GM12878 (cell line): ENCODE data around the gene FBLIM1. TPM values are rescaled to one million over a fixed set of nuclear protein-coding genes. Genes with fewer than 3 reads are reported as not detected.
"Not testable (repeated sequence)": the region's sequence is repeated elsewhere in the genome, so short reads cannot be mapped to it uniquely, and the experiment has no call there.

Experiments
- ATAC-seq: fragments of 200-7000 bp; cut with Tn5 transposase; 3 replicates; pipeline ENCODE4 v1.9.1; 2020; ENCODE audit warnings: mild to moderate bottlenecking, moderate library complexity
- BruUV-seq: library from RNA; stranded (reverse); fragments of 400-500 nt; replicated peaks from 2 replicates; lab custom pipeline; 2021; lab: Mats Ljungman, UMichigan
- CTCF ChIA-PET: fragments of 300-600 bp; sonication (Branson Sonifier 250); formaldehyde crosslinking; extraction: SDS; loops from one replicate; lab custom pipeline; 2021; ENCODE audit warnings: inconsistent platforms; lab: Yijun Ruan, JAX
- POLR2A ChIA-PET: fragments of 350-600 bp; formaldehyde crosslinking; extraction: SDS; loops from one replicate; lab custom pipeline; 2021; ENCODE audit warnings: inconsistent platforms; lab: Charles Lee
- RAD21 ChIA-PET: fragments of 300-600 bp; sonication (Branson Sonifier 250); formaldehyde crosslinking; loops from one replicate; lab custom pipeline; 2023; ENCODE audit warnings: antibody characterized with exemption; ENCODE audit not compliant: unreplicated experiment; lab: Charles Lee
- SMC1A ChIA-PET: fragments of 300-600 bp; sonication (Branson Sonifier 250); formaldehyde crosslinking; loops from one replicate; lab custom pipeline; 2023; ENCODE audit not compliant: unreplicated experiment, uncharacterized antibody; lab: Charles Lee
- DNase-seq: peaks from one replicate; pipeline ENCODE4 v3.0.0-alpha.2; 2011; ENCODE audit warnings: low read depth, low spot score
- FAIRE-seq: peaks from 3 replicates; lab custom pipeline; 2011; peaks lifted over from hg19 to GRCh38; lab: Jason Lieb, UNC
- H2AFZ ChIP-seq: 2 replicates; pipeline ENCODE4 v1.6.0; 2011; ENCODE audit warnings: low read depth, low read length, control low read depth; ENCODE audit not compliant: control insufficient read depth
- H3K27ac ChIP-seq: 2 replicates; pipeline ENCODE4 v1.5.1; 2011; ENCODE audit warnings: control low read depth; ENCODE audit not compliant: control insufficient read depth, insufficient read depth
- H3K27me3 ChIP-seq, 2 experiments: replicated peaks in 1 of 2; 2 replicates each; pipeline versions ENCODE4 v1.6.0 to v1.6.1; 2011; ENCODE audit warnings: low read length in 1 of 2; ENCODE audit not compliant: control insufficient read depth in 2 of 2, insufficient read depth in 2 of 2
- H3K36me3 ChIP-seq, 2 experiments: 2 replicates each; pipeline ENCODE4 v1.5.1; 2011; ENCODE audit warnings: low read length in 1 of 2; ENCODE audit not compliant: control insufficient read depth in 2 of 2, insufficient read depth in 2 of 2
- H3K4me1 ChIP-seq: 2 replicates; pipeline ENCODE4 v1.6.1; 2011; ENCODE audit warnings: mild to moderate bottlenecking, low read length, moderate library complexity, mixed read lengths; ENCODE audit not compliant: control insufficient read depth, insufficient read depth
- H3K4me2 ChIP-seq: 2 replicates; pipeline ENCODE4 v1.6.0; 2011; ENCODE audit warnings: control low read depth; ENCODE audit not compliant: control insufficient read depth, insufficient read depth
- H3K4me3 ChIP-seq: fragments of 200-600 bp; sonication (generic); 2 replicates; pipeline ENCODE4 v1.5.1; 2016
- H3K79me2 ChIP-seq: 2 replicates; pipeline ENCODE4 v1.6.0; 2011; ENCODE audit warnings: low read length; ENCODE audit not compliant: control insufficient read depth, insufficient read depth
- H3K9ac ChIP-seq: 2 replicates; pipeline ENCODE4 v1.8.0; 2011; ENCODE audit warnings: low read length, control low read depth, mixed read lengths; ENCODE audit not compliant: control insufficient read depth, insufficient read depth
- H3K9me3 ChIP-seq: replicated peaks from 3 replicates; pipeline ENCODE4 v1.5.1; 2011; ENCODE audit warnings: mild to moderate bottlenecking, low read length; ENCODE audit not compliant: control insufficient read depth, insufficient read depth
- H4K20me1 ChIP-seq: 2 replicates; pipeline ENCODE4 v1.6.0; 2011; ENCODE audit not compliant: control insufficient read depth, insufficient read depth
- BCLAF1 ChIP-seq: fragments of 450-650 bp; IDR thresholded peaks from 2 replicates; pipeline ENCODE4 v1.6.1; 2017; ENCODE audit warnings: antibody characterized with exemption, mild to moderate bottlenecking, moderate library complexity
- CREB1 ChIP-seq: IDR thresholded peaks from 2 replicates; pipeline ENCODE4 v1.6.1; 2012; ENCODE audit warnings: low read depth, mild to moderate bottlenecking, inconsistent platforms
- EGR1 ChIP-seq, 2 experiments: IDR thresholded peaks; 1 replicate in 1 of 2; 2 replicates in 1 of 2; pipeline ENCODE4 v1.6.1; 2011 to 2012; ENCODE audit warnings: low read depth in 2 of 2, low read length in 2 of 2, borderline replicate concordance in 1 of 2, mild to moderate bottlenecking in 1 of 2, moderate library complexity in 1 of 2
- FOXK2 ChIP-seq: fragments of 450-650 bp; IDR thresholded peaks from 2 replicates; pipeline ENCODE4 v1.6.1; 2017; ENCODE audit warnings: mild to moderate bottlenecking, moderate library complexity
- HDAC2 ChIP-seq: fragments of 200-600 bp; sonication (generic); IDR thresholded peaks from 2 replicates; pipeline ENCODE4 v1.6.1; 2017
- KAT2A ChIP-seq: conservative IDR thresholded peaks from 2 replicates; pipeline ENCODE4 v1.6.1; 2011; ENCODE audit warnings: low read depth, low read length; ENCODE audit not compliant: control insufficient read depth
- YY1 ChIP-seq: IDR thresholded peaks from 2 replicates; pipeline ENCODE4 v1.6.1; 2011; ENCODE audit warnings: low read depth, mild to moderate bottlenecking, low read length
- WGBS: methylation state at CpG from one replicate; pipeline ENCODE4 v1.1.6; 2016; ENCODE audit warnings: low lambda C conversion rate; ENCODE audit not compliant: insufficient replicate concordance, insufficient coverage; ENCODE audit errors: missing lambda C conversion rate; 5-methylcytosine and 5-hydroxymethylcytosine counted together
- in situ Hi-C: fragments of 300-500 bp; cut with MboI; formaldehyde crosslinking; loops from 9 replicates; pipeline ENCODE4 v1.14.3; 2018; ENCODE audit warnings: mixed read lengths
- intact Hi-C: fragments of 100-400 bp; cut with micrococcal nuclease; formaldehyde crosslinking; loops from one replicate; pipeline ENCODE4 v1.14.2; 2022; ENCODE audit not compliant: unreplicated experiment
- polyA plus RNA-seq, 11 experiments: library from polyadenylated mRNA; depleted of rRNA in 4 of 11; unstranded in 6 of 11; stranded (reverse) in 5 of 11; fragments of >200 nt; fragmentation: Nextera tagmentation in 4 of 11; fragmentation: Illumina TruSeq in 1 of 11; extraction: Ambion mirVana in 4 of 11; extraction: Trizol in 1 of 11; gene quantifications; 1 replicate in 1 of 11; 2 replicates in 10 of 11; pipeline versions ENCODE4 v1.2.1 to v1.2.3, GENCODE V29; 2011 to 2016; ENCODE audit warnings: inconsistent platforms in 2 of 11, missing spikeins in 2 of 11, low read depth in 1 of 11
- total RNA-seq, 4 experiments: library from RNA; depleted of rRNA in 3 of 4; stranded (reverse); fragments of >200 nt in 3 of 4; fragmentation: Illumina TruSeq in 1 of 4; extraction: Trizol in 1 of 4; gene quantifications; 2 replicates each; pipeline versions ENCODE4 v1.2.1 to v1.2.3, GENCODE V29; 2013 to 2021
- TF ChIP-seq, protein P1 (sequence below): IDR thresholded peaks from 2 replicates; pipeline ENCODE4 v1.6.1; 2012; ENCODE audit warnings: low read depth, low read length, improper control_type of control experiment

The FBLIM1 gene
- total and polyA plus RNA-seq, 10 of the 15 experiments (the other 5 are each of a cell fraction or from before 2014, with no cell fraction given), result 0.03 to 0.13 TPM; not detected in 8

DNA sequence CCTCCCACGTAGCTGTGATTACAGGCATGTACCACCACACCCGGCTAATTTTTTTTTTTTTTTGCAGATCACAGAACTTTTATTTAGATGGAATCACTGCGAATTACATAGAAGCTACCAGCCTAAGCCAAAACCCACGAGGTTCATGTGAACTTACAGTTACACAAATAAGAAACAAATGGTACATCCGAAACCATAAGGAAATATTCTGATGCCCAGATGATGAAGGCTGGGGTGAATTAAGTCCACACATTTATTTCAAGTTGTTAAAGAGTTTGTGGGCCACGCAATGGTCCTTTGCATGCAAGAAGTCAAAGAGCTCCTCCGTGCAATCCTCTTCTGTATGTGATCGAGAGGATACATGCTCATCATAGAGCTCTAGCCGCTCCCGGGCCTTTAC is 48.5 kb downstream of the FBLIM1 start (continued):
- TF ChIP-seq HDAC2 (no peak), BCLAF1 (no peak), YY1 (no peak), FOXK2 (no peak), EGR1 (IDR thresholded peaks at IDR 0.05; ENCODE audit: borderline replicate concordance in 1 of 2, low read depth in 2 of 2, low read length in 2 of 2) (no peak), KAT2A (no peak), CREB1 (no peak)
- TF ChIP-seq, protein P1, sequence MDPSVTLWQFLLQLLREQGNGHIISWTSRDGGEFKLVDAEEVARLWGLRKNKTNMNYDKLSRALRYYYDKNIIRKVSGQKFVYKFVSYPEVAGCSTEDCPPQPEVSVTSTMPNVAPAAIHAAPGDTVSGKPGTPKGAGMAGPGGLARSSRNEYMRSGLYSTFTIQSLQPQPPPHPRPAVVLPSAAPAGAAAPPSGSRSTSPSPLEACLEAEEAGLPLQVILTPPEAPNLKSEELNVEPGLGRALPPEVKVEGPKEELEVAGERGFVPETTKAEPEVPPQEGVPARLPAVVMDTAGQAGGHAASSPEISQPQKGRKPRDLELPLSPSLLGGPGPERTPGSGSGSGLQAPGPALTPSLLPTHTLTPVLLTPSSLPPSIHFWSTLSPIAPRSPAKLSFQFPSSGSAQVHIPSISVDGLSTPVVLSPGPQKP, result no peak

DNA sequence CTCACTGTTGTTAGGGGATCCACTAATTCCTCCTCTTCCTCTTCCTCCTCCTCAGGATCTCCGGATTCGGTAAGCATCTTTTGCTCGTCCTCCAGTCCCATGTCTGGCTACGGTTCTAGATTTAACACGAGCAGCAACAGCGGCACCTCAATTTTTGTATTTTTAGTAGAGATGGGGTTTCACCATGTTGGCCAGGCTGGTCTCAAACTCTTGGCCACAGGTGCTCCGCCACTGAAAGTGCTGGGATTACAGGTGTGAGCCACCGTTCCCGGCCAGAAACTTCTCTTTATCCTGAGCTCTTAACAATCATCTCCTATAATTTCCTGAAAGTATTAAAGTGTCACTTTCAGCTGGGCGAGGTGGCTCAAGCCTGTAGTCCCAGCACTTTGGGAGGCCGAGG is 49.0 kb downstream of the FBLIM1 start, which contains the start of gene UQCRHL:
Gene UQCRHL (minus strand): TSS at position 101 of the 400 bp plus-strand sequence. CDS start 0 bp downstream, at position 101.
- H3K36me3 ChIP-seq, H3K9me3 ChIP-seq, H3K4me1 ChIP-seq, H2AFZ ChIP-seq, H3K4me3 ChIP-seq, H3K4me2 ChIP-seq, ATAC-seq, H3K27ac ChIP-seq, H3K27me3 ChIP-seq, H3K79me2 ChIP-seq, H3K9ac ChIP-seq, BruUV-seq, H4K20me1 ChIP-seq, DNase-seq, in situ Hi-C loops, FAIRE-seq, intact Hi-C loops: not testable (repeated sequence)
- WGBS, result 62% methylated on average over 11 of the region's 11 CpGs
- CTCF ChIA-PET, result interaction anchor here (0.7 to 2.2 kb wide), 5 partner anchors 16 to 199 kb away, joined by 3 to 7 read pairs (median 3); no protein-coding TSS in a partner anchor
- POLR2A ChIA-PET, result interaction anchor here (0.5 to 1.2 kb wide), 2 partner anchors 117 to 118 kb away, joined by 4 to 6 read pairs; no protein-coding TSS in a partner anchor
- RAD21 ChIA-PET, result interaction anchor here (1.2 to 1.8 kb wide), 3 partner anchors 15 to 200 kb away, joined by 3 to 7 read pairs (median 3); partner anchors contain the start of gene SPEN
- SMC1A ChIA-PET, result interaction anchor here (1.1 to 1.3 kb wide), 2 partner anchors 8 to 11 kb away, joined by 3 to 5 read pairs; no protein-coding TSS in a partner anchor
